HG03064 (cell line): ENCODE data around the gene EAPP.
"Not testable (repeated sequence)": the region's sequence is repeated elsewhere in the genome, so short reads cannot be mapped to it uniquely, and the experiment has no call there.

Experiments used
- ATAC-seq: cut with Tn5 transposase; IDR thresholded peaks from one replicate; pipeline ENCODE4 v1.9.1; 2021; ENCODE audit warnings: low read depth; ENCODE audit not compliant: unreplicated experiment

The EAPP gene, protein sequence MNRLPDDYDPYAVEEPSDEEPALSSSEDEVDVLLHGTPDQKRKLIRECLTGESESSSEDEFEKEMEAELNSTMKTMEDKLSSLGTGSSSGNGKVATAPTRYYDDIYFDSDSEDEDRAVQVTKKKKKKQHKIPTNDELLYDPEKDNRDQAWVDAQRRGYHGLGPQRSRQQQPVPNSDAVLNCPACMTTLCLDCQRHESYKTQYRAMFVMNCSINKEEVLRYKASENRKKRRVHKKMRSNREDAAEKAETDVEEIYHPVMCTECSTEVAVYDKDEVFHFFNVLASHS

DNA sequence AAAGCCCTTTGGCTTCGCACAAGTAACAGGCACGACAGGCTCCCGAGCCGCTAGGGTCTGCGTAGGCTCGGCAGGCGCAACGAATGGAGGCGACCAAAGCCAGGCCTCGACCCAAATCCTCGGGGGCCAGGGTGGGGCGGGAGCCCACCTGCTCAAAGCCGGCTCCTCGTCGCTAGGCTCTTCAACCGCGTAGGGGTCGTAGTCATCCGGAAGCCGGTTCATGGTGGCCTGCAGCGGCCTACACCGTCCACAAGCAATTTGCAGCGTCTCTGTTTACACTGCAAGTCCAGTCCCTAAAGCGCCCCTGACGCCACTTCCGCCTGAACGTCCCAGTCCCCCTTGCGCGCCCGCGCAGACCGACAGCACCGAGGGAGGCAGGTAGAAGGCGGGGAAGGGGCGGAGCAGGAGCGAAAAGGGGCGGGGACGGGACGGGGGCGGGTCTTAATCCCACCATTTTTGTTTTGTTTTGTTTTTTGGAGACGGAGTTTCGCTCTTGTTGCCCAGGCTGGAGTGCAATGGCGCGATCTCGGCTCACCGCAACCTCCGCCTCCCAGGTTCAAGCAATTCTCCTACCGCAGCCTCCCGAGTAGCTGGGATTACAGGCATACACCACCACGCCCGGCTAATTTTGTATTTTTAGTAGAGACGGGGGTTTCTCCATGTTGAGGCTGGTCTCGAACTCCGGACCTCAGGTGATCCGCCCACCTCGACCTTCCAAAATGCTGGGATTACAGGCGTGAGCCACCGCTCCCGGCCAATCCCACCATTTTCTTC is at the start of gene EAPP:
TSS of gene EAPP (minus strand) at position 295 of the 774 bp plus-strand sequence. CDS start at position 222, 73 bp downstream.
- peak; percentile 99 for ATAC-seq

GRCh38 chr14:34583525-34583924 is 44.0 kb upstream of the EAPP start:
- no peak for ATAC-seq

DNA sequence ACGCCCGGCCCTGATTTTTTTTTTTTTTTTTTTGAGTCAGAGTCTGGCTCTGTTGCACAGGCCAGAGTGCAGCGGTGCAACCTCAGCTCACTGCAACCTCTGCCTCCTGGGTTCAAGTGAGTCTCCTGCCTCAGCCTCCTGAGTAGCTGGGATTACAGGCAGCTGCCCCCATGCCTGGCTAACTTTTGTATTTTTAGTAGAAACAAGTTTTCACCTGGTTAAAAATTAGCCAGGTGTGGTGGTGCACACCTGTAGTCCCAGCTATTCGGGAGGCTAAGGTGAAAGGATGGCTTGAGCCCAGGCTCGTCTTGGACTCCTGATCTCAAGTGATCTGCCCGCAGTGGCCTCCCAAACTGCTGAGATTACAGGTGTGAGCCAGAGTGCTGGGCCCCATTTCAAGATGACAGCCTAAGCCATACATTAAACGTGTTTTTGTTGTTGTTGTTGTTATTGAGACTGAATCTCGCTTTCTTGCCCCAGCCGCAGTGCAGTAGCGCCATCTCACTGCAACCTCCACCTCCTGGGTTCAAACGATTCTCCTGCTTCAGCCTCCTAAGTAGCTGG is 42.7 kb upstream of the EAPP start:
- no peak for ATAC-seq

DNA sequence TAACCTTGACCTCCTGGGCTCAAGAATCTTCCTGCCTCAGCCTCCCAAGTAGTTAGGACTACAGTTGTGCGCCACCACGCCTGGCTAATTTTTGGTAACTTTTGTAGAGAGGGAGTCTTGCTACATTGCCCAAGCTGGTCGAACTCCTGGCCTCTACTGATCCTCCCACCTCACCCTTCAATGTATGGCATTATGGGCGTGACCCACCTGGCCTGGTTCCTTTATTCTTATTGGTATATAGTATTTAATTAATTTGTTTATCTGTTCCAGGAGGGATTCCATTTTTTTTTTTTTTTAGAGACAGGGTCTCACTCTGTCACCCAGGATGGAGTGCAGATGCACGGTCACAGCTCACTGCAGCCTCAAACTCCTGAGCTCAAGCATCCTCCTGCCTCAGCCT is 40.9 kb upstream of the EAPP start:
- ATAC-seq = no peak

DNA sequence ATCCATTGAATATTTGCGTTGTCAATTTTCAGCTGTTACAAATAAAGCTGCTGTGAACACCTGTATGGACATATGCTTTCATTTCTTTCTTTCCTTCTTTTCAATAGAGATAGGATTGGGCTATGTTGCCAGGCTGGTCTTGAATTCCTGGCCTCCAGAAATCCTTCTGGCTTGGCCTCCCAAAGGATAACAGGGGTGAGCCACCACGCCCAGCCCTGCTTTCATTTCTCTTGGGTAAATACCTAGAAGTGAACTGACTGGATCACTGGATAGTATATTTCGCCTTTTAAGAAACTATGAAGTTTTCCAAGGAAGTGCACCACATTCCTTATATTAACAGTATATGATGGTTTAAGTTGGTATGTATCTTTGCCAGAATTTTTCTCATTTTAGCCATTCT is 32.3 kb upstream of the EAPP start:
- no peak for ATAC-seq

GRCh38 chr14:34569750-34570149 is 30.2 kb upstream of the EAPP start:
- no peak for ATAC-seq

DNA sequence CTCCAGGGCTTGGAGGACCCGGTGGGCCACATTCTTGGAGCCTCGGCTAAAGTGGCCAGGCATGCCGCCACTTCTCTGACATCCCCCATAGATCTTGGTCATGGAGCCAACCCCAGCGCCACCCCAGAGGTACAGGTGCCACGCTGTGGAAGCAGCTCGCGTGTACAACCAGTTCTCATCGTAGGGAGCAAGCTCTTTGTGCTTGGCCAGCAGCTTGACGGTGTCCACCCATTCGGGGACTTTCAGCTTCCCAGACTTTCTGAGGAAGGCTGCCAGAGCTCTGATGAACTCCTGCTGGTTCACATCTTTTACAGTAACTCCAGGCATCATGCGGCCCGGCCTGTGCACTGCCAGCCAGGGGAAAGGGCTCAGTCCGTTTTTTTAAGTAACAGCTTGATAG is 29.3 kb upstream of the EAPP start:
- no peak for ATAC-seq

DNA sequence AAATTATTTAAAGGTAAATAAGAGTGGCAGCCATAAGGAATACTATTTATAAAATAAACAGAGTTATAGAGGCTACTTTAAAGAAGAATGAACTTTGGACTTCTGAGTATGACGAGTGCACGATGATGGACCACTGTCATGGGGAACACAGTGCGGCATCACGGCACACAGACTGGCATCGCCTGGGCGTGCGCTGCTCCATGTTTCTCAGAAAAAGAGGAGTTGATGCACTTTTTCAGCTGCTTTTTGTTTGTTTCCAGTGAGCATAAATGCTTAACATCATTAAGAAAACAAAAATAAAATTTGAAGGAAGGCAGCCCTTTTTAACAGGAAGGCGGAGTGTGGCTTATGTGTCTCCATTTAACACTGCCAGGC is 23.3 kb upstream of the EAPP start:
- no peak for ATAC-seq

- not testable (repeated sequence) for ATAC-seq
Measured at GRCh38 chr14:34562037-34562775, 22.7 kb upstream of the EAPP start.

DNA sequence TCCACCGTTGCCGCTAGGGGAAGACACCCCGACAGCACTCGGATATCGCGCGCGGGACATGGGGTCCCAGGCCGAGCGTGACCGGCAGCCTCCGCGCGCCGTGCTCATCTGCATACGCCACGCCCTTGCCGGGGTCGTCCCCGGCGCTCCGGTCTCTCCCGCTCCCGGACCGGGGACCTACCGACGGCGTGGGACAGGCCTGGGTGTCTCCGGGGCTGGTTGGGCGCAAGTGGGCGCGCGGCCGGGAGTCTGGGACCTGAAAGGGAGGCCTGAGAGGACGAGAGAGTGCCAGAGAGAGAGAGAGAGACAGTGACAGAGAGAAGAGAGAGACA is 17.0 kb upstream of the EAPP start:
- peak; percentile 58 for ATAC-seq

DNA sequence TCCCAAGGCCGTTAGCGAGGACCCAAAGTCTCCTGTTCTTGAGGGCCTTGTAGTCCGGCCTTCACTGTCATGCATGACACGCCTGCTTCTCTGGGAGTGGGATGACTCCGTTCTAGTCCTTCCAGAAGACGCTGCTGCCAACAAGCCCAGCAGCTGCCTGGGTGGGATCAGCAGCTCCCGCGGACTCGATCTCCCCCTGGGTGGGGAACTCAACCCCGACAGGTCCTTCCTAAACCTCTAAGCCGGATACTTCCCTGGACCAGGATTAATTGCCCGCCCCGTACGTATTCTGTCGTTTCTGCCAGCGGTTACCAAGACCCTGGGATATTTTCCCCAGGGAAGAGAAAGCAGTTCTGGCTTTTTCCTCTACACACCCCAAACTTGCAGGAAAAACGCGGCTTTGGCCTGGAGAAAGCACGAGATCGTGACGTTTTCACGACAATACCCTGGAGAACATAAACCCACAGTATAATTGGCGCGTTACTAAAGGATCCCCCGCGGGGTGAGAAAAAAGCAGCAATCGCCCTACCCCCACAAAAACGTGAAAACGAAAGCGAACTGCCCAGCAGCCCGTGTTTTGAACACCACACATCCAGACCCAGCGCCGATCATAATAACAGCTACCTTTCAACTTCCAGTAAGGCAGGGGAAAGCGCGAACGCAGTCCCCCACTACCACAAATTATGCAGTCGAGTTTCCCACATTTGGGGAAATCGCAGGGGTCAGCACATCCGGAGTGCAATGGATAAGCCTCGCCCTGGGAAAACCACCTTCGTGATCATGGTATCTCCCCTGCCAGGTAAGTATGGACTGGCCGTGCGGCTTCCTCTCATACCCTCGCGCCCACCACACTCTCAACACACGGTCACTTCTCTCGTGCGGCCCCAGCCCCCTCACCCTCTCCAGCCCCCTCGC is 16.3 kb upstream of the EAPP start:
- peak; percentile 63 for ATAC-seq

DNA sequence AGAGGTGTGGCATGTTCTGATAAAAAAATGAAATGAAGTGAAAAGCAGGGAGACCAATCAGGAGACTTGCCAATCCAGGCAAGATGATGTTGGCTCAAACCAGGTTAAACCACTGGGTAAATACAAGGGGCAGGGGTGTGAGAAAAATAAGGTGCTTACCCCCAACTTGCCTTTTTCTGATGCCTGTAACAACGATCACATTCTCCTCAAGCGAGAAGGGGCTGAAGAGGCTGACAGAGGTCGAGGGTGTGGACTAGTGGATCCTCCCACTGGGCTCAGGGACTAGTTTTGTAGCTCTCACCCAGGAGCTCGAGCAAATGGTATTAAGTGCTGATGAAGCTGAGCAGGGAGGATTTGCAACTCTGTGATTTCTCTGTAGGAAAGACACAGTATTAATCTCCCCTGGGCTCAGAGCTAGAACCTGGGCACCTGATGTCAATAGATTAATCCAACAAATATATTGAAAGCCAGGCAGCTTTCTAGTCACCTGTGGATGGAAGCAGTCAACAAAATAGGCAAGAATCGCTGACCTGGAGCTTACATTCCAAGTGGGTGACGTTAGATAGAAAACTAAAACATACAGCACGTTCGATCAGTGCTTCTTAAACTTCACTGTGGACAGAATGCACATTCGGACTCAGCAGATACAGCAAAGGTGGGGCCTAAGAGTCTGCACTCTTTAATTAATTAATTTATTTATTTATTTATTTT is 15.2 kb upstream of the EAPP start:
- no peak for ATAC-seq

DNA sequence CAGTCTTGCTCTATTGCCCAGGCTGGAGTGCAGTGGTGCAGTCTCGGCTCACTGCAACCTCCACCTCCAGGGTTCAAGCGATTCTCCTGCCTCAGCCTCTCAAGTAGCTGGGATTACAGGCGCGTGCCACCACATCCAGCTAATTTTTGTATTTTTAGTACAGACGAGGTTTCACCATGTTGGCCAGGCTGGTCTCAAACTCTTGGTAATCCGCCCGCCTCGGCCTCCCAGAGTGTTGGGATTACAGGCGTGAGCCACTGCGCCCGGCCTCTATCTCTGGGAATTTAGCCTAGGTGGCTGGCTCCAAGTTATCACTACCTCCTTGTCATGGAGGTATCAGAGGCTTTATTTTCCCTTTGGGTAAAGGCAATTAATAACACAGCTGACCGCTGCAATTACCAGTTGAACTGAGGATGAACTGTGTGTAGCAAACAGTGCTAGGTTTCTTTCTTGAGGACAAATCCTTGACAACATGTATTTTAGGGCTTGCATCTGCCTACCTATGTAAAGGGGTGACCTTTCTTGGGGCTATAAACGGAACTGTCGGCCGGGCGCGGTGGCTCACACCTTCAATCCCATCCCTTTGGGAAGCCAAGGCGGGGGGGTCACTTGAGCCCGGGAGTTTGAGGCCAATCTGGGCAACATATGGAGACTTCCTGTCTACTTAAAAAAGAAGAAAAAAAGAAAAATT is 9.9 kb upstream of the EAPP start:
- not testable (repeated sequence) for ATAC-seq

DNA sequence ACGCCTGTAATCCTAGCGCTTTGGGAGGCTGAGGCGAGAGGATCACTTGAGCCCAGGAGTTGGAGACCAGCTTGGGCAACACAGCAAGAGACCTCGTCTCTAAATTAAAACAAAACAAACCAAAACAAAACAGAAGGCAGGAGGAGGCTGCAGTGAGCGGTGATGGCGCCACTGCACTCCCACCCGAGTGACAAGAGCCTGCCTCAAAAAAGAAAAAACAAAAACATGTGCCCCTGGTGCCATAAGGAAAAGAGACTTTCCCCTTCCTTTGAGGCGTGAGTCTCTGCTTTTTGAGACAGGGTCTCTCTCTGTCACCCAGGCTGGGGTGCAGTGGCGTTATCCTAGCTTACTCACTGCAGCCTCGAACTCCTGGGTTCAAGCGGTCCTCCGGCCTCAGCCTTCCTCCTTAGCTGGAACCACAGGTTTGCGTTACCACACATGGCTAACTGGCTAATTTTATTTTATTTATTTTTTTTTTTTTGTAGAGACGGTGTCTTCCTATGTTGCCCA is 9.0 kb upstream of the EAPP start:
- ATAC-seq = no peak

DNA sequence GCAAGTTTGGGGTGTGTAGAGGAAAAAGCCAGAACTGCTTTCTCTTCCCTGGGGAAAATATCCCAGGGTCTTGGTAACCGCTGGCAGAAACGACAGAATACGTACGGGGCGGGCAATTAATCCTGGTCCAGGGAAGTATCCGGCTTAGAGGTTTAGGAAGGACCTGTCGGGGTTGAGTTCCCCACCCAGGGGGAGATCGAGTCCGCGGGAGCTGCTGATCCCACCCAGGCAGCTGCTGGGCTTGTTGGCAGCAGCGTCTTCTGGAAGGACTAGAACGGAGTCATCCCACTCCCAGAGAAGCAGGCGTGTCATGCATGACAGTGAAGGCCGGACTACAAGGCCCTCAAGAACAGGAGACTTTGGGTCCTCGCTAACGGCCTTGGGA is 7.6 kb upstream of the EAPP start:
- not testable (repeated sequence) for ATAC-seq

DNA sequence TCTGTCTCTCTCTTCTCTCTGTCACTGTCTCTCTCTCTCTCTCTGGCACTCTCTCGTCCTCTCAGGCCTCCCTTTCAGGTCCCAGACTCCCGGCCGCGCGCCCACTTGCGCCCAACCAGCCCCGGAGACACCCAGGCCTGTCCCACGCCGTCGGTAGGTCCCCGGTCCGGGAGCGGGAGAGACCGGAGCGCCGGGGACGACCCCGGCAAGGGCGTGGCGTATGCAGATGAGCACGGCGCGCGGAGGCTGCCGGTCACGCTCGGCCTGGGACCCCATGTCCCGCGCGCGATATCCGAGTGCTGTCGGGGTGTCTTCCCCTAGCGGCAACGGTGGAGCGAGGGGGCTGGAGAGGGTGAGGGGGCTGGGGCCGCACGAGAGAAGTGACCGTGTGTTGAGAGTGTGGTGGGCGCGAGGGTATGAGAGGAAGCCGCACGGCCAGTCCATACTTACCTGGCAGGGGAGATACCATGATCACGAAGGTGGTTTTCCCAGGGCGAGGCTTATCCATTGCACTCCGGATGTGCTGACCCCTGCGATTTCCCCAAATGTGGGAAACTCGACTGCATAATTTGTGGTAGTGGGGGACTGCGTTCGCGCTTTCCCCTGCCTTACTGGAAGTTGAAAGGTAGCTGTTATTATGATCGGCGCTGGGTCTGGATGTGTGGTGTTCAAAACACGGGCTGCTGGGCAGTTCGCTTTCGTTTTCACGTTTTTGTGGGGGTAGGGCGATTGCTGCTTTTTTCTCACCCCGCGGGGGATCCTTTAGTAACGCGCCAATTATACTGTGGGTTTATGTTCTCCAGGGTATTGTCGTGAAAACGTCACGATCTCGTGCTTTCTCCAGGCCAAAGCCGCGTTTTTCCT is 7.0 kb upstream of the EAPP start:
- peak; percentile 64 for ATAC-seq

- not testable (repeated sequence) for ATAC-seq
Measured at GRCh38 chr14:34540181-34541059, 919 bp upstream of the EAPP start.
